HEK293 (cell line): Measurements from ENCODE around the gene TACR2.

Experiments
- CTCF ChIA-PET: fragments of 350-600 bp; formaldehyde crosslinking; extraction: SDS; loops from one replicate; lab custom pipeline; 2021; ENCODE audit warnings: antibody characterized with exemption; lab: Yijun Ruan, JAX
- POLR2A ChIA-PET: fragments of 300-600 bp; formaldehyde crosslinking; extraction: SDS; loops from one replicate; lab custom pipeline; 2020; ENCODE audit warnings: antibody characterized with exemption, inconsistent platforms; lab: Yijun Ruan, JAX
- H3K27ac ChIP-seq: fragments of 200-500 bp; sonication (Bioruptor generic); 2 replicates; pipeline ENCODE4 v1.5.1; 2014; ENCODE audit warnings: low read depth, low read length, control low read depth, inconsistent platforms; ENCODE audit errors: extremely low read depth
- H3K36me3 ChIP-seq, 2 experiments: fragments of 200-500 bp in 1 of 2; sonication (Bioruptor generic) in 1 of 2; 1 replicate in 1 of 2; 2 replicates in 1 of 2; pipeline ENCODE4 v1.5.1; 2014 to 2017; ENCODE audit warnings: inconsistent platforms in 2 of 2, low read length in 2 of 2; ENCODE audit not compliant: control insufficient read depth in 2 of 2, insufficient read depth in 1 of 2
- H3K4me1 ChIP-seq: fragments of 200-500 bp; sonication (Bioruptor generic); 2 replicates; pipeline ENCODE4 v1.5.1; 2014; ENCODE audit warnings: mild to moderate bottlenecking, low read length, inconsistent platforms; ENCODE audit not compliant: control insufficient read depth, insufficient read depth
- H3K4me3 ChIP-seq: 2 replicates; pipeline ENCODE4 v1.5.1; 2011; ENCODE audit warnings: low read depth, mild to moderate bottlenecking, control low read depth, low read length, moderate library complexity
- H3K9me3 ChIP-seq: fragments of 200-500 bp; sonication (Bioruptor generic); 2 replicates; pipeline ENCODE4 v1.5.1; 2014; ENCODE audit warnings: low read depth, low read length, inconsistent platforms; ENCODE audit not compliant: control insufficient read depth, insufficient read depth
- CTCF ChIP-seq: fragments of 450-650 bp; formaldehyde crosslinking; IDR thresholded peaks from 2 replicates; pipeline ENCODE4 v1.5.1; 2016; ENCODE audit warnings: missing biosample characterization, missing genetic modification characterization
- IKZF3 ChIP-seq: fragments of 450-650 bp; IDR thresholded peaks from 2 replicates; pipeline ENCODE4 v1.5.0; 2018; ENCODE audit warnings: missing biosample characterization, mild to moderate bottlenecking, missing genetic modification characterization, moderate library complexity
- KLF1 ChIP-seq: fragments of 450-650 bp; formaldehyde crosslinking; IDR thresholded peaks from 2 replicates; pipeline ENCODE4 v1.5.1; 2016; ENCODE audit warnings: missing biosample characterization, missing genetic modification characterization
- OSR2 ChIP-seq: fragments of 450-650 bp; formaldehyde crosslinking; IDR thresholded peaks from 2 replicates; pipeline ENCODE4 v1.5.1; 2016; ENCODE audit warnings: missing biosample characterization, missing genetic modification characterization
- PRDM10 ChIP-seq: fragments of 450-650 bp; formaldehyde crosslinking; IDR thresholded peaks from 2 replicates; pipeline ENCODE4 v1.5.1; 2016; ENCODE audit warnings: missing biosample characterization, missing genetic modification characterization
- PRDM4 ChIP-seq: fragments of 450-650 bp; formaldehyde crosslinking; IDR thresholded peaks from 2 replicates; pipeline ENCODE4 v1.5.1; 2017; ENCODE audit warnings: missing biosample characterization, missing genetic modification characterization
- SCRT1 ChIP-seq: fragments of 450-650 bp; formaldehyde crosslinking; IDR thresholded peaks from 2 replicates; pipeline ENCODE4 v1.5.1; 2016; ENCODE audit warnings: missing biosample characterization, missing genetic modification characterization, borderline replicate concordance
- ZBTB17 ChIP-seq: fragments of 450-650 bp; formaldehyde crosslinking; IDR thresholded peaks from 2 replicates; pipeline ENCODE4 v1.5.1; 2016; ENCODE audit warnings: missing biosample characterization, missing genetic modification characterization
- ZBTB26 ChIP-seq: fragments of 450-650 bp; formaldehyde crosslinking; optimal IDR thresholded peaks from 2 replicates; pipeline ENCODE3; 2016; ENCODE audit warnings: missing biosample characterization, mild to moderate bottlenecking, missing genetic modification characterization
- ZFP3 ChIP-seq: fragments of 450-650 bp; formaldehyde crosslinking; IDR thresholded peaks from 2 replicates; pipeline ENCODE4 v1.5.1; 2016; ENCODE audit warnings: low read depth, missing biosample characterization, missing genetic modification characterization
- ZNF19 ChIP-seq: fragments of 450-650 bp; formaldehyde crosslinking; IDR thresholded peaks from 2 replicates; pipeline ENCODE4; 2016; ENCODE audit warnings: missing biosample characterization, missing genetic modification characterization, low read depth
- ZNF248 ChIP-seq: fragments of 450-650 bp; formaldehyde crosslinking; IDR thresholded peaks from 2 replicates; pipeline ENCODE4 v1.5.1; 2017; ENCODE audit warnings: missing biosample characterization, missing genetic modification characterization
- ZNF585B ChIP-seq: fragments of 450-650 bp; formaldehyde crosslinking; IDR thresholded peaks from 2 replicates; pipeline ENCODE4 v1.5.1; 2016; ENCODE audit warnings: missing biosample characterization, missing genetic modification characterization
- ZNF621 ChIP-seq: fragments of 450-650 bp; formaldehyde crosslinking; IDR thresholded peaks from 2 replicates; pipeline ENCODE4 v1.5.1; 2017; ENCODE audit warnings: missing biosample characterization, missing genetic modification characterization
- ZNF664 ChIP-seq: fragments of 450-650 bp; formaldehyde crosslinking; IDR thresholded peaks from 2 replicates; pipeline ENCODE4 v1.5.1; 2016; ENCODE audit warnings: missing biosample characterization, missing genetic modification characterization
- ZNF670 ChIP-seq: fragments of 450-650 bp; formaldehyde crosslinking; IDR thresholded peaks from 2 replicates; pipeline ENCODE4 v1.5.1; 2016; ENCODE audit warnings: missing biosample characterization, missing genetic modification characterization, low read depth
- TF ChIP-seq, protein P1 (sequence below): IDR thresholded peaks from 2 replicates; pipeline ENCODE4 v1.6.1; 2011; ENCODE audit warnings: mild to moderate bottlenecking, low read depth, low read length, borderline replicate concordance

Gene TACR2

DNA sequence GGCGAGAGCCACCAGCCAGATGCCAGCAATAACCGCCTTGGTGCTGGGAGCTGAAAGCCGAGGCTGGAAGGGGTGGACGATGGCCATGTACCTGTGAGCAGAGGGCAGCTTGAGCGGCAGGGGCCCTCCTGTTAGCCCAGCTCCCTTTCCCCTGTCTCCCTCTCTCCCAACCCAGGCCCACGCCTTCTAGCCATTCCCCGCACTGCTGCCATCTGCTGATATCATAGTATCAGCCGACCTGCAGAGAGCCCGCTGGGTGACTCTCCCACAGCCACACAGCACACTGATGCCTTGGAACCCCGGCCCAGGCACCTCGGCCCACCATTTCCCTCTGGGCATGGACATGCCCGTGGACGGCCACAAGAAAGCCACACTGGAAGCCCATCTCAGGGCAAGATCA lies 1.7 kb downstream of the TACR2 start (continued):
- TF ChIP-seq, protein P1, sequence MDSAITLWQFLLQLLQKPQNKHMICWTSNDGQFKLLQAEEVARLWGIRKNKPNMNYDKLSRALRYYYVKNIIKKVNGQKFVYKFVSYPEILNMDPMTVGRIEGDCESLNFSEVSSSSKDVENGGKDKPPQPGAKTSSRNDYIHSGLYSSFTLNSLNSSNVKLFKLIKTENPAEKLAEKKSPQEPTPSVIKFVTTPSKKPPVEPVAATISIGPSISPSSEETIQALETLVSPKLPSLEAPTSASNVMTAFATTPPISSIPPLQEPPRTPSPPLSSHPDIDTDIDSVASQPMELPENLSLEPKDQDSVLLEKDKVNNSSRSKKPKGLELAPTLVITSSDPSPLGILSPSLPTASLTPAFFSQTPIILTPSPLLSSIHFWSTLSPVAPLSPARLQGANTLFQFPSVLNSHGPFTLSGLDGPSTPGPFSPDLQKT = no peak
- no peak for TF ChIP-seq ZNF670 (tag by site-specific recombination)
- no peak for TF ChIP-seq ZNF585B (tag by site-specific recombination)
- no peak for TF ChIP-seq PRDM4 (tag by site-specific recombination)
- no peak for TF ChIP-seq ZNF664 (tag by site-specific recombination)
- no peak for TF ChIP-seq ZNF19 (tag by site-specific recombination)
- no peak for TF ChIP-seq OSR2 (tag by site-specific recombination)

DNA sequence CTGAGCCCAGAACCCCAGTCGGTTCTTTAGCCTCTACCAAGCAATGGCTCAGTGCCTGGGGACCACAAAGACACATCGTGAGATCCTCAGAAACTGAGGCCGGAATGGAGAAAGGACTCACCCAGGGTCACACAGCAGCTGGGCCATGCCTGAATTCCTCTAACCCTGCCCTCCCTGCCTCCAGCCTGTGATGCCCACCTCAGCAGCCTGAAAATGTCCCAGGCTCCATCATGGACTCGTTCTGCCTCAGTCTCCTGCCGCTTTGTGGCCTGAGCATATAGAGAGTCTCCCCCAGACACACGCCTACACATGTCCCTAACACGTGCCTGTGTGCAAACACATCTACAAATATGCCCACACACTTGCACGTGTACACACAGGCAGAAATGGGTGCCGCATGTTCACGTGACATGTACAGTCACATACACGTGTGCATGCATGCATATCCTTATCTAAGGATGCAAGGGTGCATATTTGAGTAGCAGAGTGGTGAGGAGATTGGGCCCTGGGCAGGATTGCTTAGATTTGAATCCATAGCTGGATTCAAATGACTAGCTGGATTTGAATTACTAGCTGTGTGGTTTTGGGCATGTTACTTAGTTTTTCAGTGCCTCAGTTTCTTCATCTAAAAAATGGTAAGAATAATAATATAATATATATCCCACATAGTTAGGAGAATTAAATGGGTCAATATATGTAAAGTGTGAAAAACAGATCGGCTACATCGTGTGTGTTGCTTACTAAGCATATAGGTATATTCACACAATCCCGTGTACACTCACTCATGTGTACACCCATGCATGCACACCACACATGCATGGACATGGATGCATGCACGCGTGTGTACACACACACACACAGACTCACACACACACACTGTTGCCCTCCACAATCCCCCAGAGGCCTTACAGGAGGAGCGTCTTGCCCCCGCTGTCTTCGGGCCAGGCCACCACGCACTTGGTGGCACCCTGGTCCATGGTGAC lies 2.4 kb downstream of the TACR2 start:
- Histone ChIP-seq H3K4me3 (no peak overlapping the region), H3K27ac (no peak overlapping the region), H3K36me3 (no peaks in the 10 kb centered on the region), H3K9me3 (no peaks in the 10 kb centered on the region), H3K4me1 (no peaks in the 10 kb centered on the region)
- POLR2A ChIA-PET = interaction anchor here (1.1 kb wide), 1 partner anchor 24 kb away, joined by 3 read pairs; no protein-coding TSS in a partner anchor
- CTCF ChIA-PET = interaction anchor here (0.6 to 2.0 kb wide), 5 partner anchors 17 to 184 kb away, joined by 3 to 4 read pairs (median 3); no protein-coding TSS in a partner anchor
- TF ChIP-seq ZBTB26 (tag by site-specific recombination) (peak; percentile 4), SCRT1 (tag by site-specific recombination) (no peak)

DNA sequence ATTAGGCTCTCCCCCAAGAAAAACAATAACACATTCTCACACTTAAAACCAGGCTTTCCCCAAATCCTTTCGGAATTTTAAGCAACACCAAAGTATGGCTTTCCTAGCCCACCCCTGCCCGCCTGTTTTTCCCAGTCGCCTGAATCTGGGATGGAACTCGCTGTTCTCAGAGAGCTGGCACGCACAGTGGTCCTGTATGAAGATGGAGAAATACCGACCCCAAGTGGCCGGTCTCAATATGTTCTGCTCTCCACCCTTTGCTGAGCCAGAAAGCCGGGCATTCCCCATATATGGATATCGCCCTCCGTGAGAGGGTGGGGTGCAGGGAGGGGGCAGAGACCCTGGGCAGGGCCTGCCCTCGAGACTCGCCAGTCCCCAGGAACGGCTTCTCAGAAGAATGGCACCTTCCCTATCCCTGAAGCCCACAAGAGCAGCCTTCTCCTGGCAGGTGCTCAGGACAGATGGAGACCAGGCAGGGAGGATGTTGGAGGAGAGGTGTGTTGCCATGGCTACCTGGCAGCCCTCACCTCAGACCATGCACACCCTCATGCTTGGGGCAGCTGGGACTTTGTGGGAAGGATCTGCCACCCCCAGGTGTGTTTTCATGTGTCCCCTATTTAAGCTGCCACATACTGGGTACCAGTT lies 3.4 kb downstream of the TACR2 start:
- POLR2A ChIA-PET = interaction anchor here (1.1 kb wide), 1 partner anchor 23 kb away, joined by 3 read pairs; no protein-coding TSS in a partner anchor
- TF ChIP-seq OSR2 (tag by site-specific recombination) = no peak
- TF ChIP-seq KLF1 = no peak
- peak; percentile 1 for TF ChIP-seq ZBTB26 (tag by site-specific recombination)
- TF ChIP-seq PRDM10 (tag by site-specific recombination) = peak; percentile 78; the same call in 1 of the 2 replicates
- no peak for TF ChIP-seq ZNF248 (tag by site-specific recombination)
- TF ChIP-seq IKZF3 (tag by site-specific recombination) = peak; percentile 86
- TF ChIP-seq ZBTB17 (tag by site-specific recombination) = peak; percentile 48
- TF ChIP-seq ZFP3 (tag by site-specific recombination) = no peak
- TF ChIP-seq CTCF (tag by site-specific recombination) = peak; percentile 55
- no peak for TF ChIP-seq ZNF621 (tag by site-specific recombination)

More for the DNA sequence above, 3.4 kb downstream of the TACR2 start:
- Histone ChIP-seq H3K9me3 (no peaks in the 10 kb centered on the region), H3K27ac (no peak overlapping the region), H3K4me1 (no peaks in the 10 kb centered on the region), H3K4me3 (no peak overlapping the region), H3K36me3 (no peaks in the 10 kb centered on the region)
- CTCF ChIA-PET = interaction anchor here (0.5 to 2.0 kb wide), 7 partner anchors 34 to 1956 kb away, joined by 3 to 6 read pairs (median 3); no protein-coding TSS in a partner anchor
